H1 (cell line): ENCODE measurements around the gene KIAA1614. TPM values are rescaled to one million over a fixed set of nuclear protein-coding genes. Genes with fewer than 3 reads are reported as not detected.

ENCODE experiments used
- CTCF ChIA-PET: fragments of 300-600 bp; sonication (Branson Sonifier 250); formaldehyde crosslinking; loops from one replicate; lab custom pipeline; 2021; ENCODE audit not compliant: partially characterized antibody; lab: Charles Lee
- POLR2A ChIA-PET: fragments of 300-600 bp; sonication (Branson Sonifier 250); formaldehyde crosslinking; loops from one replicate; lab custom pipeline; 2021; ENCODE audit warnings: inconsistent platforms; ENCODE audit not compliant: partially characterized antibody; lab: Charles Lee
- DNase-seq, 2 experiments: peaks; one replicate each; pipeline versions ENCODE4 v3.0.0 to v3.0.0-alpha.2; 2010 to 2022; ENCODE audit warnings: low spot score in 2 of 2, low read depth in 1 of 2, mixed read lengths in 1 of 2
- FAIRE-seq: peaks from 2 replicates; lab custom pipeline; 2011; peaks lifted over from hg19 to GRCh38; lab: Jason Lieb, UNC
- H2AFZ ChIP-seq: 2 replicates; pipeline ENCODE4 v1.8.1; 2012; ENCODE audit warnings: low read length, inconsistent platforms
- H2AK5ac ChIP-seq: 2 replicates; pipeline ENCODE4 v1.6.1; 2013; ENCODE audit warnings: low read depth, low read length
- H2BK120ac ChIP-seq: replicated peaks from 2 replicates; pipeline ENCODE3; 2013; ENCODE audit warnings: low read depth, low read length, inconsistent platforms
- H2BK12ac ChIP-seq: 2 replicates; pipeline ENCODE4 v1.6.1; 2013; ENCODE audit warnings: low read depth, low read length
- H2BK15ac ChIP-seq: 2 replicates; pipeline ENCODE4 v1.6.1; 2013; ENCODE audit warnings: low read length
- H2BK20ac ChIP-seq: 2 replicates; pipeline ENCODE4 v1.6.1; 2013; ENCODE audit warnings: low read length
- H2BK5ac ChIP-seq: 2 replicates; pipeline ENCODE4 v1.6.1; 2013; ENCODE audit warnings: low read depth, low read length
- H3K14ac ChIP-seq: 2 replicates; pipeline ENCODE4 v1.6.1; 2013; ENCODE audit warnings: inconsistent platforms; ENCODE audit not compliant: insufficient read length
- H3K18ac ChIP-seq: 2 replicates; pipeline ENCODE4 v1.6.1; 2013; ENCODE audit warnings: low read length; ENCODE audit errors: extremely low read depth
- H3K23ac ChIP-seq: 2 replicates; pipeline ENCODE4 v1.6.1; 2013; ENCODE audit warnings: inconsistent platforms; ENCODE audit not compliant: insufficient read length
- H3K23me2 ChIP-seq: 2 replicates; pipeline ENCODE4 v1.6.1; 2013; ENCODE audit warnings: low read depth, low read length
- H3K27ac ChIP-seq: 2 replicates; pipeline ENCODE4 v1.6.1; 2011; ENCODE audit warnings: low read depth, low read length, inconsistent platforms
- H3K27me3 ChIP-seq, 4 experiments: replicated peaks in 1 of 4; 1 replicate in 1 of 4; 2 replicates in 3 of 4; pipeline versions ENCODE4 v1.6.1 to v1.8.1; 2011 to 2013; ENCODE audit warnings: low read length in 3 of 4, mild to moderate bottlenecking in 3 of 4, inconsistent platforms in 2 of 4, mixed read lengths in 2 of 4, moderate library complexity in 1 of 4; ENCODE audit not compliant: control insufficient read depth in 3 of 4, insufficient read depth in 3 of 4; ENCODE audit errors: extremely low read depth in 1 of 4
- H3K36me3 ChIP-seq, 4 experiments: 2 replicates each; pipeline versions ENCODE4 v1.6.1 to v1.8.1; 2011 to 2013; ENCODE audit warnings: mild to moderate bottlenecking in 4 of 4, low read length in 3 of 4, moderate library complexity in 2 of 4, control low read depth in 1 of 4, inconsistent platforms in 1 of 4; ENCODE audit not compliant: insufficient read depth in 4 of 4, control insufficient read depth in 2 of 4
- H3K4ac ChIP-seq: replicated peaks from 2 replicates; pipeline ENCODE3; 2013; ENCODE audit warnings: low read length, low read depth, mixed read lengths, inconsistent platforms; ENCODE audit not compliant: insufficient read length
- H3K4me1 ChIP-seq, 4 experiments: replicated peaks in 1 of 4; 1 replicate in 1 of 4; 2 replicates in 3 of 4; pipeline versions ENCODE4 v1.6.1 to v1.8.1; 2011 to 2013; ENCODE audit warnings: low read length in 3 of 4, inconsistent platforms in 2 of 4, mixed read lengths in 1 of 4; ENCODE audit not compliant: insufficient read depth in 4 of 4, control insufficient read depth in 3 of 4
- H3K4me2 ChIP-seq, 2 experiments: 2 replicates each; pipeline versions ENCODE4 v1.6.1 to v1.8.1; 2011 to 2013; ENCODE audit warnings: low read depth in 2 of 2, low read length in 2 of 2, control low read depth in 1 of 2, inconsistent platforms in 1 of 2, mild to moderate bottlenecking in 1 of 2; ENCODE audit not compliant: insufficient read depth in 1 of 2
- H3K4me3 ChIP-seq, 4 experiments: fragments of 200-600, 300-600 bp in 1 of 4; sonication (generic), shearing (Covaris generic), sonication (Bioruptor Twin) in 1 of 4; 2 replicates each; pipeline versions ENCODE4 v1.5.1 to v1.8.1; 2011 to 2016; ENCODE audit warnings: low read length in 4 of 4, low read depth in 3 of 4, control low read depth in 2 of 4, inconsistent platforms in 2 of 4, mild to moderate bottlenecking in 2 of 4, mixed read lengths in 1 of 4, moderate library complexity in 1 of 4; ENCODE audit not compliant: insufficient read depth in 2 of 4; ENCODE audit errors: extremely low read depth in 1 of 4
- H3K56ac ChIP-seq: replicated peaks from 2 replicates; pipeline ENCODE3; 2013; ENCODE audit warnings: low read depth, mild to moderate bottlenecking, mixed read lengths, low read length, inconsistent platforms; ENCODE audit not compliant: insufficient read length
- H3K79me1 ChIP-seq: 2 replicates; pipeline ENCODE4 v1.6.1; 2013; ENCODE audit warnings: low read depth, low read length, control low read depth
- H3K79me2 ChIP-seq, 2 experiments: 2 replicates each; pipeline versions ENCODE4 v1.6.1 to v1.8.1; 2012 to 2013; ENCODE audit warnings: low read length in 2 of 2, mild to moderate bottlenecking in 2 of 2, inconsistent platforms in 1 of 2; ENCODE audit not compliant: insufficient read depth in 2 of 2, control insufficient read depth in 1 of 2
- H3K9ac ChIP-seq, 4 experiments: replicated peaks in 1 of 4; 1 replicate in 1 of 4; 2 replicates in 3 of 4; pipeline versions ENCODE4 v1.6.1 to v1.8.1; 2011 to 2013; ENCODE audit warnings: low read depth in 3 of 4, low read length in 3 of 4, control low read depth in 2 of 4, mild to moderate bottlenecking in 2 of 4, moderate library complexity in 2 of 4, inconsistent platforms in 1 of 4; ENCODE audit errors: extremely low read depth in 1 of 4
- H3K9me3 ChIP-seq, 2 experiments: 2 replicates each; pipeline versions ENCODE4 v1.6.1 to v1.8.1; 2012 to 2013; ENCODE audit warnings: mild to moderate bottlenecking in 2 of 2, moderate library complexity in 2 of 2, control low read depth in 1 of 2, inconsistent platforms in 1 of 2, low read depth in 1 of 2, low read length in 1 of 2, mixed read lengths in 1 of 2; ENCODE audit not compliant: insufficient read depth in 2 of 2
- H4K20me1 ChIP-seq, 2 experiments: replicated peaks in 1 of 2; 2 replicates each; pipeline versions ENCODE3 to v1.8.1; 2011 to 2013; ENCODE audit warnings: inconsistent platforms in 2 of 2, low read length in 2 of 2, mild to moderate bottlenecking in 1 of 2; ENCODE audit not compliant: insufficient read depth in 2 of 2, control insufficient read depth in 1 of 2
- H4K5ac ChIP-seq: 2 replicates; pipeline ENCODE4 v1.6.1; 2013; ENCODE audit warnings: low read length, low read depth, mixed read lengths, inconsistent platforms; ENCODE audit not compliant: insufficient read length
- H4K8ac ChIP-seq: 2 replicates; pipeline ENCODE4 v1.8.0; 2013; ENCODE audit warnings: mild to moderate bottlenecking, moderate library complexity, low read length, inconsistent platforms; ENCODE audit not compliant: insufficient read depth; ENCODE audit errors: extremely low read depth
- H4K91ac ChIP-seq: replicated peaks from 2 replicates; pipeline ENCODE3; 2013; ENCODE audit warnings: low read length, mixed read lengths, inconsistent platforms; ENCODE audit not compliant: insufficient read length
- CTBP2 ChIP-seq: IDR thresholded peaks from 2 replicates; pipeline ENCODE4 v1.7.0; 2011; ENCODE audit warnings: borderline replicate concordance, mild to moderate bottlenecking, moderate library complexity, mixed read lengths, low read length; ENCODE audit not compliant: insufficient read depth, insufficient read length
- MAFK ChIP-seq: IDR thresholded peaks from 2 replicates; pipeline ENCODE4 v1.6.1; 2012; ENCODE audit warnings: low read depth, mild to moderate bottlenecking, improper control_type of control experiment, low read length
- WGBS, 2 experiments: shearing (Covaris generic) in 1 of 2; methylation state at CpG; one replicate each; pipeline versions ENCODE4 v1.1.6 to v1.1.7; 2013 to 2015; ENCODE audit warnings: low lambda C conversion rate in 2 of 2, mixed read lengths in 2 of 2, inconsistent platforms in 1 of 2, low coverage in 1 of 2, missing lambda C conversion rate in 1 of 2; ENCODE audit not compliant: insufficient replicate concordance in 2 of 2, insufficient coverage in 1 of 2, insufficient read length in 1 of 2; ENCODE audit errors: extremely low coverage in 1 of 2, missing lambda C conversion rate in 1 of 2; 5-methylcytosine and 5-hydroxymethylcytosine counted together
- polyA plus RNA-seq, 7 experiments: library from polyadenylated mRNA; depleted of rRNA in 3 of 7; stranded (reverse) in 5 of 7; unstranded in 2 of 7; fragments of >200 nt in 5 of 7; fragments of 200-250 nt in 2 of 7; gene quantifications; 1 replicate in 5 of 7; 2 replicates in 1 of 7; 4 replicates in 1 of 7; pipeline versions ENCODE4 v1.2.1 to v1.2.3, GENCODE V29; 2011 to 2013; ENCODE audit warnings: missing spikeins in 2 of 7, mixed read lengths in 2 of 7
- total RNA-seq: library from RNA; stranded (reverse); fragmentation: NEBNext Ultra II Directional; extraction: Animal tissue kit (Norgen Biotek cat#: 25700); gene quantifications from 2 replicates; pipeline ENCODE4 v1.2.1, GENCODE V29; 2021
- TF ChIP-seq, protein P1 (sequence below): IDR thresholded peaks from 2 replicates; pipeline ENCODE4 v1.6.1; 2012; ENCODE audit warnings: low read length, inconsistent platforms

KIAA1614 gene
- total and polyA plus RNA-seq, 2 of the 8 experiments (the other 6 are each of a cell fraction or from before 2014, with no cell fraction given) = 1.3 to 3.1 TPM

DNA sequence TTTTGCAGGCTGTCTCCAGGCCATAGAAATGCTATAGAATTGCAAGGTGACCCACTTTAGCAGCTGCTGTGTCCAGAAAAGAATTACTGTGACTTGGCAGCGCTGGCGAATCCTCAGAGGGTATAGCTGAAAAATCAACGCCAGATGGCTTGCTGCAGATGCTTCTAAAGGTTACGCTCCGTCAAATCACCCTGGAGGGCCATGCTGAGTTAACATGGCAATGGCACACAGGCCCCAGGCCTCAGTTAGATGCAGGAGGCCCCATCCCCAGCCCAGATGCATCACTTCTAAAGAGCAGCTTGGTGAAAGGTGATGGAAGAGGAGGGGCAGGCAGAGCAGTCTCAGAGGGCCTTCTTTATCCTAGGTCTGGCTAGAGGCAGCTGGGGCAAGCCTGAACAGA lies 18.0 kb downstream of the KIAA1614 start:
- Histone ChIP-seq H3K79me2 (no peaks in the 10 kb centered on the region), H3K27ac (no peak overlapping the region), H3K23me2 (no peaks in the 10 kb centered on the region), H2BK120ac (no peak overlapping the region), H3K9me3 (no peaks in the 10 kb centered on the region), H3K4ac (no peak overlapping the region), H3K56ac (no peak overlapping the region), H3K14ac (no peak overlapping the region), H4K8ac (no peak overlapping the region), H3K79me1 (no peaks in the 10 kb centered on the region), H3K9ac (no peak overlapping the region), H2BK12ac (no peak overlapping the region), H4K91ac (no peak overlapping the region), H2BK15ac (no peak overlapping the region), H2AFZ (no peak overlapping the region), H2BK20ac (no peak overlapping the region), H3K4me3 (no peak overlapping the region), H2BK5ac (no peak overlapping the region), H2AK5ac (no peak overlapping the region), H4K5ac (no peak overlapping the region), H3K27me3 (no peaks in the 10 kb centered on the region), H4K20me1 (peaks cover 0 to 4% of the 10 kb centered on the region in 2 experiments), H3K23ac (no peak overlapping the region), H3K4me2 (no peak overlapping the region), H3K18ac (no peak overlapping the region), H3K36me3 (peaks cover 0 to 3% (median under 1%) of the 10 kb centered on the region in 4 experiments; a peak in 1 of 8 replicates), H3K4me1 (peaks cover 3 to 25% (median 15%) of the 10 kb centered on the region in 4 experiments; a peak in 5 of 7 replicates)
- POLR2A ChIA-PET = interaction anchor here (1.2 to 1.3 kb wide), 2 partner anchors 9 to 10 kb away, joined by 3 to 4 read pairs; no protein-coding TSS in a partner anchor
- CTCF ChIA-PET = interaction anchor here (1.2 to 2.3 kb wide), 4 partner anchors 10 to 235 kb away, joined by 5 to 9 read pairs (median 6); no protein-coding TSS in a partner anchor
- 96% methylated on average over 5 of the region's 5 CpGs; no CpG with 5 or more reads in 1 of the 2 experiments for WGBS, 2 experiments
- TF ChIP-seq MAFK (no peak), CTBP2 (no peak)
- TF ChIP-seq, protein P1, sequence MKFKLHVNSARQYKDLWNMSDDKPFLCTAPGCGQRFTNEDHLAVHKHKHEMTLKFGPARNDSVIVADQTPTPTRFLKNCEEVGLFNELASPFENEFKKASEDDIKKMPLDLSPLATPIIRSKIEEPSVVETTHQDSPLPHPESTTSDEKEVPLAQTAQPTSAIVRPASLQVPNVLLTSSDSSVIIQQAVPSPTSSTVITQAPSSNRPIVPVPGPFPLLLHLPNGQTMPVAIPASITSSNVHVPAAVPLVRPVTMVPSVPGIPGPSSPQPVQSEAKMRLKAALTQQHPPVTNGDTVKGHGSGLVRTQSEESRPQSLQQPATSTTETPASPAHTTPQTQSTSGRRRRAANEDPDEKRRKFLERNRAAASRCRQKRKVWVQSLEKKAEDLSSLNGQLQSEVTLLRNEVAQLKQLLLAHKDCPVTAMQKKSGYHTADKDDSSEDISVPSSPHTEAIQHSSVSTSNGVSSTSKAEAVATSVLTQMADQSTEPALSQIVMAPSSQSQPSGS = no peak
- no peak for FAIRE-seq
- DNase-seq = no peak
